ENCODE results near the gene GOT1.

GOT1 gene

GRCh38 chr10:99374972-99375371, 55.5 kb downstream of the GOT1 start:
- no peak for TF ChIP-seq CTCF (IDR thresholded peaks at IDR 0.05; ENCODE audit: low read depth, low read length)
- no peaks in the 10 kb centered on the region for H3K36me3 ChIP-seq
- no peaks in the 10 kb centered on the region for H3K27me3 ChIP-seq (ENCODE audit: insufficient read depth, low read depth, severe bottlenecking)
- H3K9me3 ChIP-seq (ENCODE audit: severe bottlenecking), result no peaks in the 10 kb centered on the region
- no peak overlapping the region for H3K4me3 ChIP-seq (ENCODE audit: low read depth, low read length)
- no peak overlapping the region for H3K27ac ChIP-seq
- no peak for DNase-seq

DNA sequence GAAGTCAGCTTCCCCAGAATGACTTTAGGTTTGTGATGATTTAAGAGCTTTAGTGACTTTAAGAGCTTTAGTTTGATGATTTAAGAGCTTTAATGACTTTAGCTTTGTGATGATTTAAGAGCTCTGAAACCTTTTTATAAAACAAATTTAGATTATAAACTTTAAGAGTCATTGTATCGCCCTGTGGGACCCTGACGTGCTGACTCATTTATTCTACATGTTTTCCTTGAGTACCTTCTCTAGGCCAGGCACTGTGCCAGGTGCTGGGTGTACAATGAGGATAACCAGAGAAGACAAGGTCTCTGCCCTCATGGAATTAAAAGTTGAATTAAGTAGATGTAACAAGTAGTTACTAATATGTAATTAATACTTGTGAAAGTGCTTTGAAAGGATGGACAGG, 55.9 kb downstream of the GOT1 start:
- no peak overlapping the region for H3K4me3 ChIP-seq (ENCODE audit: low read depth, low read length)
- no peaks in the 10 kb centered on the region for H3K27me3 ChIP-seq (ENCODE audit: insufficient read depth, low read depth, severe bottlenecking)
- H3K27ac ChIP-seq, result no peak overlapping the region
- no peaks in the 10 kb centered on the region for H3K36me3 ChIP-seq
- no peak for TF ChIP-seq CTCF (IDR thresholded peaks at IDR 0.05; ENCODE audit: low read depth, low read length)
- no peaks in the 10 kb centered on the region for H3K9me3 ChIP-seq (ENCODE audit: severe bottlenecking)
- no peak for DNase-seq

- Histone ChIP-seq H3K9me3 (ENCODE audit: severe bottlenecking) (no peaks in the 10 kb centered on the region), H3K27me3 (ENCODE audit: insufficient read depth, low read depth, severe bottlenecking) (no peaks in the 10 kb centered on the region), H3K4me3 (ENCODE audit: low read depth, low read length) (no peak overlapping the region), H3K27ac (no peak overlapping the region), H3K36me3 (no peaks in the 10 kb centered on the region)
- TF ChIP-seq CTCF (IDR thresholded peaks at IDR 0.05; ENCODE audit: low read depth, low read length), result no peak
- no peak for DNase-seq
Measured at GRCh38 chr10:99372546-99373271, 57.7 kb downstream of the GOT1 start.

- H3K9me3 ChIP-seq (ENCODE audit: severe bottlenecking), result no peaks in the 10 kb centered on the region
- H3K4me3 ChIP-seq (ENCODE audit: low read depth, low read length), result no peak overlapping the region
- peak; percentile 56 for TF ChIP-seq CTCF (IDR thresholded peaks at IDR 0.05; ENCODE audit: low read depth, low read length)
- no peak overlapping the region for H3K27ac ChIP-seq
- no peaks in the 10 kb centered on the region for H3K27me3 ChIP-seq (ENCODE audit: insufficient read depth, low read depth, severe bottlenecking)
- H3K36me3 ChIP-seq, result no peaks in the 10 kb centered on the region
- peak; percentile 19 for DNase-seq
Measured at GRCh38 chr10:99370993-99371392, 59.4 kb downstream of the GOT1 start.

DNA sequence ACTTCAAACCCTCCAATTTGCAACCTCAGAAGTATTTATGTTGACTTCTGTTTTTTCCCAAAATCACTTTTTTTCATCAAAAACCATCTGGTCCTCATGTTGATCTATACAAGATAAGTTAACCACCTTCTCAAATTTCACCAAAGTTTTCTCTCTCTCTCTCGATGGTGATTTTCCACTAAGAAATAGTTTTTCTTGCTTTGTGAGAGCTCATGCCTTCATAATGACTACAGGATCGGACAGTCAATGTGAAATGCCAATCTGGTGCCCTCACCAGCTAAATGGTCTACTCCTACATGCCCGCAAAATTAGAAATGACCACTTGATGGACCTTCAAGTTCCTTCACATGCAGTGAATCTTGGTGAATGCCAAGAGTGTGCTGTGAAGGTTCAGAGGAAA, 60.9 kb downstream of the GOT1 start:
- no peak overlapping the region for H3K27ac ChIP-seq
- no peaks in the 10 kb centered on the region for H3K9me3 ChIP-seq (ENCODE audit: severe bottlenecking)
- no peaks in the 10 kb centered on the region for H3K36me3 ChIP-seq
- no peak overlapping the region for H3K4me3 ChIP-seq (ENCODE audit: low read depth, low read length)
- DNase-seq, result no peak
- no peaks in the 10 kb centered on the region for H3K27me3 ChIP-seq (ENCODE audit: insufficient read depth, low read depth, severe bottlenecking)
- TF ChIP-seq CTCF (IDR thresholded peaks at IDR 0.05; ENCODE audit: low read depth, low read length), result no peak

DNA sequence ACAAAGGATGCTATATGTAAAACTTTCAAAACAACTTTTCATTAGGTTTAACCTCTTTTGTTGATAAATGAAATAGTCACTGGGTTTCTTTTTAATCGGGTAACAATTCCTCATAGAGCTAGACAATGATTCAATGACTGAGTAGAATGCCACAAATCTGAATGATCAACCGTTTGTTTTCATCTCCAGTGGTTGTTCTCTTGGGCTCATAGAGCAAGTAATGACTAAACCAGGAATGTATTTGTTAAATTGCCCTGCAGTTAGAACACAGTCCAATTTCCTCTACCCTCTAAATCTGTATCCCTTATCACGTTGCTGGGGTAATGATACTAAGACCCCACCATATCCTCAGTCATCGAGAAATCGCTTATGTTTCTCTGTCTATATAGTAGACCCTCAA, 61.3 kb downstream of the GOT1 start:
- no peak for TF ChIP-seq CTCF (IDR thresholded peaks at IDR 0.05; ENCODE audit: low read depth, low read length)

More for the DNA sequence above, 61.3 kb downstream of the GOT1 start:
- no peaks in the 10 kb centered on the region for H3K36me3 ChIP-seq
- H3K4me3 ChIP-seq (ENCODE audit: low read depth, low read length), result no peak overlapping the region
- DNase-seq, result no peak
- no peaks in the 10 kb centered on the region for H3K27me3 ChIP-seq (ENCODE audit: insufficient read depth, low read depth, severe bottlenecking)
- no peaks in the 10 kb centered on the region for H3K9me3 ChIP-seq (ENCODE audit: severe bottlenecking)
- no peak overlapping the region for H3K27ac ChIP-seq
